COLO668 (cell line): Measurements from ENCODE around the gene DLG2.
A peak's percentile ranks its signal among the peaks of the same experiment; 100 is the strongest.
"Not testable (repeated sequence)": the region's sequence is repeated elsewhere in the genome, so short reads cannot be mapped to it uniquely, and the experiment has no call there.

Experiments used
- DNase-seq: peaks from one replicate; lab custom pipeline; 2025; ENCODE audit not compliant: unreplicated experiment; lab: John Stamatoyannopoulos, UW

The DLG2 gene

GRCh38 chr11:83639995-83640758, 1987.0 kb downstream of the DLG2 start:
- DNase-seq, result no peak

DNA sequence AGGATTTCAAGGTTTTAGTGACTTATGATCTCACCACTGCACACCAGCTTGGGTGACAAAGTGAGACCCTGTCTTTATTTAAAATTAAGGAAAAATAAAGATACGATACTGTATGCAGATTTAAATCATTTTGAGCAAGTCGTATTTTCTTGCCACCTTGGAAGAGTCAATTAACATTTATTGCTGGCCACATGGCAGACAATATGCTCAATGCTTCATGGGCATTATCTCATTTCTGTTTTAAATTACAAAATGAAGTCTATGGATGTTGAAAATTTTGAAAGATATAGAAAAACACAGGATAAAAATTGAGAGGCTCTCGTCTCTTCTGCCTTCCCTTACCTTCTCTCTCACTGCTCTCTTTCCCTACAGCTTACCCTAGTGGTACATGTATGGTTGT, 1992.0 kb downstream of the DLG2 start:
- DNase-seq, result no peak

GRCh38 chr11:83630211-83630610, 1996.9 kb downstream of the DLG2 start:
- no peak for DNase-seq

DNA sequence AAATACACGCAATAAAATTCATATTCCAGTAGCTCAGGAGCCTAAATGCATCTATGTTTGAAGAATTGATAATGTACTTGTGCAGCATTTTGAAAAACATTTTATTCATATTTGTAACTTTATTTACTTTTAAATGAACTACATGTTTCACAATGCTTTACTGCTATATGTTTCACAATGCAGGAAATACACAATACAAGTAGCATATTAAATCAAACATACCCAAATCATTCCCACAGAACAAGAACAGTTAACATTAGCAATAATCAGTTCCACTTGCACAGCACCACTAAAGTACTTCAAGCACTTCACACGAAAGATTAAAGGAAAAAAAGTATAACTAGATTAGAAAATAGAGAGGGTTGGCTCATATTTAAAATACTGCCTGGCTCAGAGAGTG, 1997.4 kb downstream of the DLG2 start:
- DNase-seq, result no peak

DNA sequence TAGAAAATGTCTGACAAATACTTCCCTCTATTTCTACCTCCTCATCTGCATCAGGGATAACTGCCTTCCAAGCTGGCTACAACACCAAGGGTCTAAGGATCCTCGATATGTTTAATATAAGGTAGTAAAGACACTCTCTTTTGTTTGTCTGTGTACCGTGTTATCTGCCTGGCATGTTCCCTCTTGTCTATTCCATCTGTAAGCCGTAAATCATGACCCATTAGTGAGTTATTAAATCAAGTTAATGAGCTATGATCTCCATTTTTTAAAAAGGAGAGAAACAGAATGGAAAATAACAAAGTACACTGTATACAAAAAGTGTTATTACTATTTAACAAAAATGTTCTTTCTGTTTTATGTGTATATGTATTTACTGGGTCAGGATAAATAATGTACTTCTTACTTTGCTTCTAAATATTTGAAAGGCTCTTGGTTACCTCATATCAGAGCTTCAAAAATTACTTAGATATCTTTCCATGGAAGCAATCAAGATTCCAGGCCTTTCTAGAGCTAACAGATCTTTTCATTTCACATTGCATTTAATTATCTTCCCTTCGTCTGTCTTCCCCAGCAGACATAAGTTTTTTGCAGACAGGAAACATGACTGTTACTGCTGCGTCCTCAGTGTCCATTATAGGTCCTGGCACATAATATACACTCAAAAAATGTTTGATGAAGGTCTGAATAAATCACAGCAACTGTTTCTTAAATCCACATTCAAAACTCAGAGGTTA, 1998.4 kb downstream of the DLG2 start:
- DNase-seq, result no peak

GRCh38 chr11:83625336-83625735, 2001.8 kb downstream of the DLG2 start:
- no peak for DNase-seq

- no peak for DNase-seq
These were observed 2009.5 kb downstream of the DLG2 start for GRCh38 chr11:83617671-83618070.

GRCh38 chr11:83613767-83614121, 2013.4 kb downstream of the DLG2 start:
- DNase-seq, result no peak

DNA sequence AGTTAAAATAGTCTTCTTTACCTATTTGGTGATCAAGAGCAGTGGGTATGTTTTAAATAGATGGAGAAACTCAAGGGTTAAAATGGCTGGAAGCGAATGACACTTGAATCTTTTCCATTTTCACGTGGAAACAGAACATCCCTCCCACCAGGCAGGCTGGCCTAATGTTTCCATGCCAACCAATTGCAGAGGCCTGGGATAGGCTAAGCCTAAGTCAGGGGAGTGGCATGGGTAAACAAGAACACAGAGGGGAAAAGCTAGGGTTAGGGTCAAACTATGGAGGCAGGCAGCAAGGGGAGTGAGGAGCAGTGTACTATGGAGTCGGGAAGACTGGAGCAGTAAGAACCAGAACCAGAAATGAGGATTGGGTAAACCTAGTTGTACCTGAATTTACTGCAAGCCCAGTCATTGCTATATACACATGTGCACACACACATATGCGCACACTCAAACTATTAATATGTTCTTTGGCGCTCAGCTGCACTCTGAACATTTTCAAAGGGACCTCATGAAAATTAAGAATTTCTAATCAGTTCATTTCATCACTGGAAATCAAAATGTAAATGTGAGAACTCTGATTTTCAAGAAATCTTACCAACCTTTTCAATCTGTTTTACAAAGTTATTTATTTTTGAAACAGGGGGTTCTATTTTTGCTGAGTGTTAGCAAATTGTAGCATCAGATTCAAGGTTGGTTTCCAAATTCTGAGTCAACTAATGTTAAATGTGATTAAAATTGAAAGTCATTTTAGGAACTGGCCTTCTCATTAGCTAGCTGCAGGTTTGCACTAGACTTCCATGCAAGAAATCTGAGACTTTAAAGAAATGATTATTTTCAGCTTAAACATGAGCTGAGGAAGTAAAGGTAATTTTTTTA, 2014.0 kb downstream of the DLG2 start:
- DNase-seq, result no peak

DNA sequence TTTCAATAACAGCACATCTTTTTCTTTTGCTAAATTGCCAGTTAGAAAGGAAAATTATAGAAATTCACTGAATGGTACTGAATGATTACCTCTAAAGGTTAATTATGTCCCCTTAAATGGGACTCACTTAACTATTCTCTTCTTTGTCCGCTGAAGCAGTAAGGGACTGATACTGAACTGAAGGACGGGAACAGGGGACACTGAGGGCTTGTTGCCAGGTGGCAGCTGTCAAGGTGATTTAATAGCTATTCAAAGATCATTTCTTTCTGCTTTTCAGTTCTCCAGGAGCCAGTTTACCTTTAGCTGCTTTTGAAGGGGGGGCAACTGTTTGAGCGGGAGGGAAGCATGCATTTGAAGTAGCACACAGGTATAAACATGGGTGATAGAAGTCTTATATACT, 2015.5 kb downstream of the DLG2 start:
- peak; percentile 21 for DNase-seq

GRCh38 chr11:83611031-83611430, 2016.1 kb downstream of the DLG2 start:
- no peak for DNase-seq

GRCh38 chr11:83609191-83609590, 2018.0 kb downstream of the DLG2 start:
- no peak for DNase-seq

GRCh38 chr11:83608571-83608970, 2018.6 kb downstream of the DLG2 start:
- DNase-seq, result no peak

- no peak for DNase-seq
These were observed 2025.1 kb downstream of the DLG2 start for GRCh38 chr11:83601914-83602527.

DNA sequence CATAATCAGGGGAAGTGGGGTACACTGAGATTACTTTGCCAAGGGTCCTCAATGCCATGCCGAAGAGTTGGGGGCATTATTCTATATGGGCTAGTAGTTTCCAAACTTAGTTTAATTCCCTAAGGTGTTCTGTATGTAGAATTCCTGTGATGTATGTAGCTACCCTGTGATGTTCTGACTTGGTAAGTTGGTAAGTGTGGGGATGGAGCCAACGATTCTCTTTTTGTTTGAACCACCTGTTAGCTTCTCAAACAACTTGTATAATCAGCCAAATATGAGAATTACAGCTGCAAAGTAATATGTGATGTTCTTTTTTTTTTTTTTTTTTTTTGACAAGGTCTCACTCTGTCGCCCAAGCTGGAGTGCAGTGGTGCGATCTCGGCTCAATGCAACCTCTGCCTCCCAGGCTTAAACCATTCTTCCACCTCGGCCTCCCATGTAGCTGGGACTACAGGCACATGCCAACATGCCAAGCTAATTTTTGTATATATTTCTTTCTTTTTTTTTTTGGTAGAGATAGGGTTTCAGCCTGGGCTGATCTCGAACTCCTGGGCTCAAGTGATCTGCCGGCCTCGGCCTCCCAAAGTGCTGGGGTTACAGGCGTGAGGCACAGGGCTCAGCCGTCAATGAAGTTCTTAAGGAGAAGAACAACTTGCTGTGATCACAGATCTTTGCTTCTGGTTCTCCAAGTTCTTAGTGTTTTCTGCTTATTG, 2025.8 kb downstream of the DLG2 start:
- no peak for DNase-seq

- DNase-seq, result no peak
These were observed 2026.5 kb downstream of the DLG2 start for GRCh38 chr11:83600661-83601060.

DNA sequence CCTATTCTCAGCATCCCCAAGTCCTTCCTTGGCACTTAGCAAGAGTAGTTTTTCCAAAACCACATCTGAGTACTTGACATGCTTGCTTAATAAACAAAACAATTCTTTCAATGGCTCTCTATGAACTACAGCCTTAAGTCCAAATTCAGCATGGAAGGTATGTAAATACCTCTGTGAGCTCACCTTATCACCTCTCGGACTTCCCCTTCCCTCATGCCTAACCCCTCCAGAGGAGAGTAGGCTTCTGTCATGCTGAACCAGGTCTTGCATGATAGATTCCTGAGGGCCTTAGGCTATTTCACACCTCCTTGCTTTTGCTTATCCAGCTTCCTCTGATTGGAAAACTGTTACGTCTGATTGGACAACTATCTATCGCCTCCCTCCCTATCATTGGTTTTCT, 2028.1 kb downstream of the DLG2 start:
- DNase-seq, result no peak

GRCh38 chr11:83587797-83588196, 2039.3 kb downstream of the DLG2 start:
- not testable (repeated sequence) for DNase-seq

GRCh38 chr11:83583757-83584366, 2043.3 kb downstream of the DLG2 start:
- no peak for DNase-seq

DNA sequence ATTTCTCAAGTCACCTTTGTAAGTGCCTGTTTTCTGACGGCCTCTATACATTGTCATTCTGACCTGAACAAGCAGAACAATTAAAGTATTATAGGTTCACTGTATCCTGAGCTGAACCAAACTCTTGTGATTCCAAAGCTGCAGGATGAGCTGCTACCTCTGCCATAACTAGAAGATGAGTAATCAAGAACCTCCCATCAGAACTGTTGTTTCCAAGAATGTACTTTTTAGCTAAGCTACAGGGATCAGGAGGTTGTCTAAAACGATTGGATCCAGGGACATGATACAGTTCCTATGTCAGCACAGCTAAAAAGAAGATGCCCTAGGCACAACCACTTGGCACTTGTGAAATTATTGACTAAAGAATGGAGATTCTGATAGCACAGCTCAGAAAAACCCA, 2052.6 kb downstream of the DLG2 start:
- no peak for DNase-seq
